ENCODE measurements around the gene EML4. TPM values are rescaled to one million over a fixed set of nuclear protein-coding genes. Genes with fewer than 3 reads are reported as not detected.

EML4 gene
- total and polyA plus RNA-seq, 2 of the 13 experiments (the other 11 are each of a cell fraction or from before 2014, with no cell fraction given) = 243 to 476 TPM

DNA sequence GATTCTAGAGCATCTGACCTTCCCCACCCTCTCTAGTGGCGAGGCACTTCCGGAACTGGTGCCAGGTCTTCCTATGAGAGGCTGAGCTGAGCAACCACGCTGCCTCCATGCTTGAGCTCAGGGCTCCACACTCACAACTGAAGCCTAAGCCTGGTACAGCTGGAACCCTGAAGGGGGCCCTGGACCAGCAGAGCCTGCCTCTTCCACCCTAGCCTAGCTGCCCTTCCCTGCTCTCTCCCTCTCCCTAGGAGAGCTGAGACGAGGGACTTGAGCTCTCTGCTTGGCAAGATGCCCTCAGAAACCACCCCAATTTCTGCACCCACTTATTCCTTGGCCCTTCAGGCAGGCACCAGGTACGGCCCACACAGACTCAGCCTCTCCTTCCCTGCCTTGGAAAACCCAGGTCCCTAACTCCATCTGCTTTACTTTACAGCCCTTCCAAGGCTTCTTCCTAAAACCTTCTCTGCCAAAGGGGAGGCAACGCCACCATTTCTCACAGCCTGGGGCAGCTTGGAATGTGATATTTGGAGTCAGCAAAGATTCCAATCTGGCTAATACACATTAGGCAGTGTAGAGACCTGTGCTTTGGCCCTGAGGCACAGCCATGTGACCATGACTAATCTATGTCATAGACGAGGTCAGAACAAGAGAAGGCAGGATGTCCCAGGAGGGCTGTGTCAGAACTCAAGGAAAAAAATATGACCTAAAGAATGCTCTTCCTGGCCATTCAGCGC is 173.1 kb downstream of the EML4 start (continued):
- TF ChIP-seq MAFK (conservative IDR thresholded peaks at IDR 0.05 in 1 of 2, IDR thresholded peaks at IDR 0.05 in 1 of 2; ENCODE audit: low read length in 2 of 2) = peak; percentile 11 to 45; a peak in 2 of 4 replicates
- TF ChIP-seq BRD4 (CRISPR knock-in tag; IDR thresholded peaks at IDR 0.05) = no peak
- TF ChIP-seq ZNF432 (CRISPR knock-in tag; IDR thresholded peaks at IDR 0.05; ENCODE audit: borderline replicate concordance) = no peak
- no peak for TF ChIP-seq UBTF (CRISPR knock-in tag; IDR thresholded peaks at IDR 0.05)
- TF ChIP-seq ZNF503 (CRISPR knock-in tag; IDR thresholded peaks at IDR 0.05) = peak; percentile 37; the same call in 1 of the 2 replicates
- peak; percentile 58 for TF ChIP-seq ZNF501 (CRISPR knock-in tag; IDR thresholded peaks at IDR 0.05)
- TF ChIP-seq ZNF614 (CRISPR knock-in tag; IDR thresholded peaks at IDR 0.05; ENCODE audit: borderline replicate concordance) = no peak
- TF ChIP-seq MED8 (CRISPR knock-in tag; IDR thresholded peaks at IDR 0.05; ENCODE audit: insufficient replicate concordance) = no peak
- no peak for TF ChIP-seq IKZF1 (IDR thresholded peaks at IDR 0.05)
- peak; percentile 78; the same call in 1 of the 2 replicates for TF ChIP-seq CERS6 (CRISPR knock-in tag; IDR thresholded peaks at IDR 0.05)
- no peak for TF ChIP-seq ASH2L (IDR thresholded peaks at IDR 0.05; ENCODE audit: insufficient read length, low read depth, low read length)
- TF ChIP-seq ZNF775 (CRISPR knock-in tag; IDR thresholded peaks at IDR 0.05; ENCODE audit: borderline replicate concordance) = no peak
- no peak for TF ChIP-seq FOXJ3 (CRISPR knock-in tag; IDR thresholded peaks at IDR 0.05; ENCODE audit: borderline replicate concordance)
- TF ChIP-seq ZNF354B (CRISPR knock-in tag; IDR thresholded peaks at IDR 0.05) = no peak
- no peak for TF ChIP-seq SP4 (CRISPR knock-in tag; IDR thresholded peaks at IDR 0.05)
- no peak for TF ChIP-seq KLF15 (CRISPR knock-in tag; IDR thresholded peaks at IDR 0.05; ENCODE audit: borderline replicate concordance)
- no peak for TF ChIP-seq PHB2 (IDR thresholded peaks at IDR 0.05; ENCODE audit: partially characterized antibody)
- no peak for TF ChIP-seq NFKB2 (CRISPR knock-in tag; IDR thresholded peaks at IDR 0.05; ENCODE audit: borderline replicate concordance)
- no peak; the same call in 1 of the 2 replicates for TF ChIP-seq SIN3A (IDR thresholded peaks at IDR 0.05; ENCODE audit: borderline replicate concordance, low read depth, low read length)
- TF ChIP-seq MIER3 (CRISPR knock-in tag; IDR thresholded peaks at IDR 0.05; ENCODE audit: borderline replicate concordance) = no peak
- TF ChIP-seq FOXA3 (CRISPR knock-in tag; IDR thresholded peaks at IDR 0.05) = no peak
- TF ChIP-seq RAD21 (CRISPR knock-in tag; IDR thresholded peaks at IDR 0.05) = peak; percentile 31; the same call in 1 of the 2 replicates
- TF ChIP-seq HNRNPUL1 (IDR thresholded peaks at IDR 0.05; ENCODE audit: low read depth, low read length) = no peak
- TF ChIP-seq ZNF274 (CRISPR knock-in tag; IDR thresholded peaks at IDR 0.05) = peak; percentile 60; the same call in 1 of the 2 replicates

Measured in HepG2 (cell line).